Lung (tissue), 12 donors: ENCODE measurements around the gene MAST4. TPM values are rescaled to one million over a fixed set of nuclear protein-coding genes. Genes with fewer than 3 reads are reported as not detected.
"Not testable (repeated sequence)": the region's sequence is repeated elsewhere in the genome, so short reads cannot be mapped to it uniquely, and the experiment has no call there.

Source experiments
- ATAC-seq: fragments of 200-7000 bp; cut with Tn5 transposase; one replicate; pipeline ENCODE4 v1.9.1; 2020; ENCODE audit warnings: moderate number of reproducible peaks; ENCODE audit not compliant: insufficient read depth, low FRiP score
- DNase-seq, 3 donors: peaks; one replicate each; pipeline ENCODE4 v3.0.0-alpha.2; 2013 to 2017
- H3K27ac ChIP-seq, 2 donors: one replicate each; pipeline ENCODE4 v1.5.1; 2013; ENCODE audit warnings: mild to moderate bottlenecking in 2 of 2, moderate library complexity in 2 of 2, control low read depth in 1 of 2, inconsistent platforms in 1 of 2, low read depth in 1 of 2, low read length in 1 of 2
- H3K27me3 ChIP-seq, 3 donors: one replicate each; pipeline ENCODE4 v1.5.1; 2013; ENCODE audit warnings: low read length in 2 of 3; ENCODE audit not compliant: control insufficient read depth in 3 of 3, insufficient read depth in 3 of 3
- H3K36me3 ChIP-seq, 4 donors: one replicate each; pipeline ENCODE4 v1.5.1; 2013; ENCODE audit warnings: low read length in 4 of 4, mild to moderate bottlenecking in 1 of 4, moderate library complexity in 1 of 4; ENCODE audit not compliant: control insufficient read depth in 4 of 4, insufficient read depth in 4 of 4
- H3K4me1 ChIP-seq, 5 donors: one replicate each; pipeline ENCODE4 v1.5.1; 2013; ENCODE audit warnings: low read length in 5 of 5, mild to moderate bottlenecking in 2 of 5, moderate library complexity in 1 of 5; ENCODE audit not compliant: control insufficient read depth in 5 of 5, insufficient read depth in 5 of 5
- H3K4me3 ChIP-seq: one replicate; pipeline ENCODE4 v1.5.1; 2013; ENCODE audit warnings: mild to moderate bottlenecking, control low read depth, moderate library complexity
- H3K9ac ChIP-seq, 2 donors: one replicate each; pipeline ENCODE4 v1.5.1; 2013; ENCODE audit warnings: low read length in 2 of 2, control low read depth in 1 of 2; ENCODE audit not compliant: insufficient read depth in 1 of 2
- H3K9me3 ChIP-seq, 4 donors: one replicate each; pipeline ENCODE4 v1.5.1; 2013; ENCODE audit warnings: low read length in 3 of 4, mild to moderate bottlenecking in 1 of 4, moderate library complexity in 1 of 4; ENCODE audit not compliant: control insufficient read depth in 4 of 4, insufficient read depth in 3 of 4
- CTCF ChIP-seq: IDR thresholded peaks from 2 replicates; pipeline ENCODE4 v1.5.1; 2012; ENCODE audit warnings: mild to moderate bottlenecking; ENCODE audit errors: control extremely low read depth, extremely low read depth
- WGBS, 2 donors: extraction: QIAGEN DNeasy Blood & Tissue Kit; methylation state at CpG; one replicate each; pipeline ENCODE4 v1.1.7; 2013; 5-methylcytosine and 5-hydroxymethylcytosine counted together
- polyA plus RNA-seq, 2 donors: library from polyadenylated mRNA; stranded (reverse); fragments of 200-250 nt; gene quantifications; one replicate each; pipeline ENCODE4 v1.2.1, GENCODE V29; 2013
- total RNA-seq, 2 donors: library from RNA; depleted of rRNA in 1 of 2; stranded (reverse); fragments of >200 nt in 1 of 2; gene quantifications; one replicate each; pipeline ENCODE4 v1.2.1, GENCODE V29; 2014 to 2021
- donor health status: control.
- donor health status: control.
- donor health status: Bipolar disorder and iron deficiency.
- donor health status: healthy.
- donor health status: DM: yes; HTN: yes; CAD: no.

Gene MAST4
- total and polyA plus RNA-seq, 4 donors: 13.9 to 153 (median 46.2) TPM

- no peak overlapping the region for H3K27ac ChIP-seq
- H3K4me1 ChIP-seq: peaks cover 0 to 5% (median 2%) of the 10 kb centered on the region in 5 donors
- no peak overlapping the region for H3K9ac ChIP-seq
- no peaks in the 10 kb centered on the region for H3K9me3 ChIP-seq
- H3K27me3 ChIP-seq: no peaks in the 10 kb centered on the region
- ATAC-seq: no peak
- TF ChIP-seq CTCF: no peak
- peaks cover 12 to 46% (median 32%) of the 10 kb centered on the region in 4 donors for H3K36me3 ChIP-seq
- no peak for DNase-seq
- H3K4me3 ChIP-seq: no peak overlapping the region
Measured at GRCh38 chr5:67120032-67120431, 523.8 kb downstream of the MAST4 start.

- H3K9me3 ChIP-seq: no peaks in the 10 kb centered on the region
- no peak overlapping the region for H3K9ac ChIP-seq
- H3K27me3 ChIP-seq: no peaks in the 10 kb centered on the region
- TF ChIP-seq CTCF: no peak
- no peak for ATAC-seq
- no peak overlapping the region for H3K27ac ChIP-seq
- peaks cover 12 to 35% (median 33%) of the 10 kb centered on the region in 4 donors for H3K36me3 ChIP-seq
- WGBS, 2 donors: 90 to 96% methylated on average over 7 of the region's 7 CpGs
- no peak overlapping the region for H3K4me3 ChIP-seq
- H3K4me1 ChIP-seq: peaks cover 0 to 5% (median 2%) of the 10 kb centered on the region in 5 donors
- DNase-seq: no peak
Measured at GRCh38 chr5:67123819-67124218, 527.6 kb downstream of the MAST4 start.

- H3K9me3 ChIP-seq: no peaks in the 10 kb centered on the region
- no peak for ATAC-seq
- no peak overlapping the region for H3K27ac ChIP-seq
- WGBS, 2 donors: 95 to 96% methylated on average over 4 of the region's 4 CpGs
- peaks cover 10 to 31% (median 30%) of the 10 kb centered on the region in 4 donors for H3K36me3 ChIP-seq
- no peak for TF ChIP-seq CTCF
- H3K27me3 ChIP-seq: no peaks in the 10 kb centered on the region
- H3K9ac ChIP-seq: no peak overlapping the region
- DNase-seq: no peak
- H3K4me3 ChIP-seq: no peak overlapping the region
- H3K4me1 ChIP-seq: peaks cover 0 to 5% (median 0%) of the 10 kb centered on the region in 5 donors
Measured at GRCh38 chr5:67124556-67124955, 528.4 kb downstream of the MAST4 start.

GRCh38 chr5:67127347-67127895, 531.2 kb downstream of the MAST4 start:
- 91 to 93% methylated on average over 5 of the region's 5 CpGs for WGBS, 2 donors
- not testable (repeated sequence) for H3K9me3 ChIP-seq, H3K4me3 ChIP-seq, H3K27ac ChIP-seq, H3K27me3 ChIP-seq, H3K9ac ChIP-seq, H3K4me1 ChIP-seq, ATAC-seq, DNase-seq
- H3K36me3 ChIP-seq: peaks cover 12 to 33% (median 24%) of the 10 kb centered on the region in 4 donors
